Retinal pigment epithelial cell (primary cell): Measurements from ENCODE around the gene CAMTA2.

Experiments used
- DNase-seq: peaks from one replicate; pipeline ENCODE4 v3.0.0-alpha.2; 2010; ENCODE audit warnings: low read depth
- H3K4me3 ChIP-seq: 2 replicates; pipeline ENCODE4 v1.5.1; 2011; ENCODE audit warnings: mild to moderate bottlenecking, low read length, control low read depth, moderate library complexity
- TF ChIP-seq, protein P1 (sequence below): conservative IDR thresholded peaks from 2 replicates; pipeline ENCODE4 v1.5.1; 2011; ENCODE audit warnings: low read depth, low read length, control low read depth, inconsistent platforms

Gene CAMTA2

DNA sequence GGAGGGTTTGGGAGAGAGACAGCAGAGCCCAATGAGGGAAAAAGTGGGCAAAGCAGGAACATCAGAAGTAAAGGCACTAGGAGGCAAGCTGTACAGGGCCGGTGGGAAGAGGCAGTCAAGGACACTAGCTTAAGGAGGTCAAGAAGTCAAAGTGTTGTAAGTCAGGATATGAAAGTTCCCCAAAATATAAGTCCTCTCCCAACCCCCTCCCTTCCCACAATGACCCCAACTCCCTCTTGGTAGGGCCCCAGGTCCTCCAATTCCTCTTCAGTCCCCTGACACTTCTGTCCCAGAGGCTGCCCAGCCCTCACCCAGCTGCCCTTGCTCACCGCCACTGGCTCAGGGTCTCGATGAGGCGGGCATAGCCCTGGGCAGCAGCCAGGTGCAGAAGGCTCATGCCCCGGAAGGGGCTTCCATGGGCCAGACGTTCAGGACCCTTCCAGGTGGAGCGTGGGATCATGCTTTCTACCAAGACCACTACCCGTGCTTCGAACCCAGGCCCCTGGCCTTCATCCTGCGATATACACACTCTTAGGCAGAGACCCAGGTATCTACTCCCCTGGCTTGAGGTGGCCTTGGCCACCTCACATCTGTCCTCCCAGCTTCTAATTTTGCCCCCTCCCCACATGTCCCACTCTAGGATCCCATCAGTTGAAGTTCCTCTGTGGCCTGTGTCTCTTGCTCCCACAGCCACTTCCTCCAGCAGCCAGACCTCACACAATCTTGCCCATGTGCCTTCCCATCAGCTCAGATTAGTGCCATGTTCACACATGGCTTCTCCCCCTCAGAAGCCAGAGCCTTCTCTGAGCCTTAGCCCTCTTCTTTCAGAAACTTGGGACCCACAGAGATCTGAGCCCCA is 14.0 kb downstream of the CAMTA2 start:
- TF ChIP-seq, protein P1, sequence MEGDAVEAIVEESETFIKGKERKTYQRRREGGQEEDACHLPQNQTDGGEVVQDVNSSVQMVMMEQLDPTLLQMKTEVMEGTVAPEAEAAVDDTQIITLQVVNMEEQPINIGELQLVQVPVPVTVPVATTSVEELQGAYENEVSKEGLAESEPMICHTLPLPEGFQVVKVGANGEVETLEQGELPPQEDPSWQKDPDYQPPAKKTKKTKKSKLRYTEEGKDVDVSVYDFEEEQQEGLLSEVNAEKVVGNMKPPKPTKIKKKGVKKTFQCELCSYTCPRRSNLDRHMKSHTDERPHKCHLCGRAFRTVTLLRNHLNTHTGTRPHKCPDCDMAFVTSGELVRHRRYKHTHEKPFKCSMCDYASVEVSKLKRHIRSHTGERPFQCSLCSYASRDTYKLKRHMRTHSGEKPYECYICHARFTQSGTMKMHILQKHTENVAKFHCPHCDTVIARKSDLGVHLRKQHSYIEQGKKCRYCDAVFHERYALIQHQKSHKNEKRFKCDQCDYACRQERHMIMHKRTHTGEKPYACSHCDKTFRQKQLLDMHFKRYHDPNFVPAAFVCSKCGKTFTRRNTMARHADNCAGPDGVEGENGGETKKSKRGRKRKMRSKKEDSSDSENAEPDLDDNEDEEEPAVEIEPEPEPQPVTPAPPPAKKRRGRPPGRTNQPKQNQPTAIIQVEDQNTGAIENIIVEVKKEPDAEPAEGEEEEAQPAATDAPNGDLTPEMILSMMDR, result no peak
- DNase-seq, result no peak
- no peak overlapping the region for H3K4me3 ChIP-seq

- TF ChIP-seq, protein P1, result no peak
- DNase-seq, result no peak
- H3K4me3 ChIP-seq, result no peak overlapping the region
These were observed 14.7 kb downstream of the CAMTA2 start for GRCh38 chr17:4972752-4973151.

- H3K4me3 ChIP-seq, result no peak overlapping the region
- TF ChIP-seq, protein P1, result no peak
- no peak for DNase-seq
These were observed 15.2 kb downstream of the CAMTA2 start for GRCh38 chr17:4972322-4972721.

DNA sequence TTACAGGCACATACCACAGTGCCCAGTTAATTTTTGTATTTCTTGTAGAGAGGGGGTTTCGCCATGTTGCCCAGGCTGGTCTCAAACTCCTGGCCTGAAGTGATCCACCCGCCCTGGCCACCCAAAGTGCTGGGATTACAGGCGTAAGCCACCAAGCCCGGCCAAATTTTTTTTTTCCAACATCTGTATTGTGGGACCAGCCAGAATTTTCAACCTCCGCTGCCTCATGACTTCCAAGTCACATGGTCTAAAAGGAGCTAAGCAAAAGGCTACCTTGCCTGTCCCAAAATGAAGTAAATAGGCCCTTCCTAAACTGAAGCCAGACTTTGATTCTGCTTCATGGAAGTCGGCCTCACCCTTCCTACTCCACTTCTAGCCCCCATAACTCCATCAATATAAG is 15.6 kb downstream of the CAMTA2 start:
- no peak for DNase-seq
- H3K4me3 ChIP-seq, result no peak overlapping the region
- TF ChIP-seq, protein P1, result no peak

GRCh38 chr17:4970273-4970672 is 17.2 kb downstream of the CAMTA2 start:
- TF ChIP-seq, protein P1, result no peak
- DNase-seq, result no peak
- no peak overlapping the region for H3K4me3 ChIP-seq

DNA sequence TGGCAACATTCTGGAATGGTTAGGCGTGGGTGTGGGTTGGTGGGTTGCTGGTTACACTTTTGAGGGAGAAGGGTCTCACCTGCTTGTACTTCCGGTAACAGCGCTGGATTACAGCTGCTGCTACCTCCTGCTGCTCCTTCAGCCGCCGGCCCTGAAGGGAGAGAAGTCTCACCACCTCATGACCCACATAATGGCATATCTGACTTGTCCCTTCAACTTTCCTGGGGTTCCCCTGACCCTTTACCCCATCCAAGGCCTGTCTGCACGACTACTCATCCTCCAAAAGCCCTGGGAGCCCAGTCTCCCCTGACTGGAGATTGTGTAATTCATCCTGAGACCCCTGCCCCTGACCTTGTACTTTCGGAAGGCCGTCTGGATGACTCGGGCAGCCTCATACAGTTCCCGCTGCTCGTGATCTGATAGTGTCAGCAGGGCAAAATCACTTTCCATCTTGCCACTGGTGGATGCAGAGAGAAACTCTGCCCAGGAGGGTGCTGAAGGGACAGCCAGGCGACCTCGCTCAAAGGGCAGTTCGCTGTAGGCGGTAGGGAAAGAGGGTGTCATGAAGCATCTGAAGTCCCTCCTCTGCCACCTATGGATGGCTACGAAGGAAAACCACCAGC is 17.8 kb downstream of the CAMTA2 start:
- TF ChIP-seq, protein P1, result peak; percentile 8
- peak overlapping the region; percentile 93 for H3K4me3 ChIP-seq

More for the DNA sequence above, 17.8 kb downstream of the CAMTA2 start:
- no peak for DNase-seq
